Heart right ventricle (tissue), 16 donors: ENCODE data around the gene ANO4. TPM values are rescaled to one million over a fixed set of nuclear protein-coding genes. Genes with fewer than 3 reads are reported as not detected.

Experiments used
- ATAC-seq, 8 donors: fragments of 200-7000 bp; cut with Tn5 transposase; one replicate each; pipeline ENCODE4 v1.9.1; 2020; ENCODE audit warnings: mild to moderate bottlenecking in 8 of 8, moderate library complexity in 8 of 8, moderate number of reproducible peaks in 1 of 8
- DNase-seq, 2 donors: peaks; one replicate each; pipeline ENCODE4 v3.0.0-alpha.2; 2020
- H3K27ac ChIP-seq, 10 donors: fragments of 200-600 bp; sonication (generic) in 2 of 10; one replicate each; pipeline versions ENCODE4 v1.5.0 to v1.8.0; 2020 to 2022; ENCODE audit warnings: mild to moderate bottlenecking in 3 of 10
- H3K27me3 ChIP-seq, 7 donors: fragments of 200-600 bp; one replicate each; pipeline ENCODE4 v1.8.0; 2021 to 2022; ENCODE audit warnings: mild to moderate bottlenecking in 2 of 7
- H3K36me3 ChIP-seq, 9 donors: fragments of 200-600 bp; sonication (generic) in 1 of 9; one replicate each; pipeline versions ENCODE4 v1.5.0 to v1.8.0; 2020 to 2022; ENCODE audit warnings: mild to moderate bottlenecking in 2 of 9
- H3K4me1 ChIP-seq, 9 donors: fragments of 200-600 bp; sonication (generic) in 1 of 9; one replicate each; pipeline versions ENCODE4 v1.5.0 to v1.8.0; 2020 to 2022; ENCODE audit warnings: mild to moderate bottlenecking in 4 of 9
- H3K4me3 ChIP-seq, 10 donors: fragments of 200-600 bp; sonication (generic) in 2 of 10; one replicate each; pipeline versions ENCODE4 v1.5.0 to v1.8.0; 2020 to 2022; ENCODE audit warnings: mild to moderate bottlenecking in 7 of 10, moderate library complexity in 2 of 10
- H3K9me3 ChIP-seq, 11 donors: fragments of 200-600 bp in 10 of 11; sonication (generic) in 2 of 11; one replicate each; pipeline versions ENCODE4 v1.5.0 to v1.8.0; 2013 to 2022; ENCODE audit warnings: mild to moderate bottlenecking in 2 of 11, control low read depth in 1 of 11, moderate library complexity in 1 of 11
- WGBS, 2 donors: extraction: QIAGEN DNeasy Blood & Tissue Kit; methylation state at CpG; one replicate each; pipeline ENCODE4 v1.1.7; 2013; ENCODE audit warnings: inconsistent platforms in 1 of 2; 5-methylcytosine and 5-hydroxymethylcytosine counted together
- intact Hi-C, 10 donors: fragments of 100-400 bp; cut with DNase I; formaldehyde crosslinking; loops; one replicate each; pipeline versions ENCODE4 v1.11.1 to v1.14.2; 2022
- polyA plus RNA-seq, 2 donors: library from polyadenylated mRNA; stranded (reverse); fragments of 200-250 nt; gene quantifications; one replicate each; pipeline ENCODE4 v1.2.3, GENCODE V29; 2013
- total RNA-seq, 10 donors: library from RNA; stranded (reverse); fragmentation: NEBNext Ultra II Directional in 3 of 10; extraction: Animal tissue kit (Norgen Biotek cat#: 25700) in 3 of 10; gene quantifications; one replicate each; pipeline versions ENCODE4 v1.2.1 to v1.2.4, GENCODE V29; 2021 to 2023
- TF ChIP-seq, protein P1 (sequence below), 9 donors: fragments of 200-600 bp; sonication (generic) in 2 of 9; IDR thresholded peaks; one replicate each; pipeline versions ENCODE4 v1.5.0 to v1.8.0; 2021 to 2022; ENCODE audit warnings: antibody characterized with exemption in 9 of 9, mild to moderate bottlenecking in 5 of 9, moderate library complexity in 1 of 9
- donor health status: Arrhythmogenic right ventricular cardiomyopathy.
- donor health status: ischemic (EF 13 %, LVEDD 7.1; RV severe dilation, severe dysfunction).
- donor health status: healthy with polysubstance abuse.
- donor health status: DM: no; HTN: yes; CAD: no.
- donor health status: DM: no; HTN: no; CAD: no.
- donor health status: ischemic (EF 25% LVEDD 6.9; RV normal size, moderate dysfunction).
- donor health status: ischemic (EF 25% LVEDD 5.7; RV mildly dilated, moderate dysfunction).
- donor health status: healthy.
- donor health status: DM: yes; HTN: yes; CAD: no.
- donor health status: Ischemic cardiomyopathy.
- donor health status: ischemic (EF 35%, LVEDD 5.7; RV mildly dilated, moderate dysfunction).
- donor health status: nonischemic (EF 11% LVEDD 7.7; RV severe dilation, severe dysfunction).
- donor health status: DM: yes; HTN: yes; CAD: no.
- donor health status: PGD.
- donor health status: ischemic (EF 29% LVEDD 5.4; RV normal size, mild dysfunction).
- donor health status: nonischemic (EF 23%, LVEDD 6.1; RV moderate dilation, normal function).

The ANO4 gene
- total and polyA plus RNA-seq, 12 donors: 0.08 to 0.45 (median 0.19) TPM; not detected in 5

DNA sequence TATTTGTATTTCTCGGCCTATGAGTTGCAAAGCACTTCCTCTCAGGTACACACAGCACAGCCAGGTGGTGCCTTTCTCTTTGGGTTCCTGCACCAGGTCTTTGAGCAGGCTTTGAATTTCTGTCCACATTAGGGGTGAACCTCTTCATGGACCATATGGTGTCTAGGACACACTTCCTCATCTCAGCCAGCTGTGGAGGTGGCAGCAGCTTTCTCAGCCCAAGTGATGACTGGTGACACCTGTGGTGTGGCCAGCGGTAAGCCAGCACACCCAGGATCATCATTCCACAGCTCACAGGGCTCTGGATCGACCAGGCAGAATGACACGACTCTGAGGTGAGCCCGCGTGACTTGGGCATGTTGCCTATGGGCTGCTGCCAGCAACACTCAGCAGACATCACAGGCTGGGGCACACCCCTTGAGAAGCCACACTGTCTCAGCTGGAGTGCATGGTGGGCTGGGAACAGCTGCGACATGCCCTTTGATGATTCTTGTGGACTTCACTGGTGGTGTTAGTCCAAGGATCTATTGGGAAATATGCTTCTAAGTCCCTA, 378.7 kb downstream of the ANO4 start:
- DNase-seq: no peak
- 68 to 69% methylated on average over 7 of the region's 7 CpGs for WGBS, 2 donors
- Histone ChIP-seq H3K4me3 (no peak overlapping the region), H3K27me3 (no peaks in the 10 kb centered on the region), H3K9me3 (peaks cover 0 to 17% (median 0%) of the 10 kb centered on the region in 11 donors), H3K27ac (no peak overlapping the region), H3K36me3 (no peaks in the 10 kb centered on the region), H3K4me1 (no peaks in the 10 kb centered on the region)
- intact Hi-C loops: no loop called here
- ATAC-seq: no peak
- TF ChIP-seq, protein P1, sequence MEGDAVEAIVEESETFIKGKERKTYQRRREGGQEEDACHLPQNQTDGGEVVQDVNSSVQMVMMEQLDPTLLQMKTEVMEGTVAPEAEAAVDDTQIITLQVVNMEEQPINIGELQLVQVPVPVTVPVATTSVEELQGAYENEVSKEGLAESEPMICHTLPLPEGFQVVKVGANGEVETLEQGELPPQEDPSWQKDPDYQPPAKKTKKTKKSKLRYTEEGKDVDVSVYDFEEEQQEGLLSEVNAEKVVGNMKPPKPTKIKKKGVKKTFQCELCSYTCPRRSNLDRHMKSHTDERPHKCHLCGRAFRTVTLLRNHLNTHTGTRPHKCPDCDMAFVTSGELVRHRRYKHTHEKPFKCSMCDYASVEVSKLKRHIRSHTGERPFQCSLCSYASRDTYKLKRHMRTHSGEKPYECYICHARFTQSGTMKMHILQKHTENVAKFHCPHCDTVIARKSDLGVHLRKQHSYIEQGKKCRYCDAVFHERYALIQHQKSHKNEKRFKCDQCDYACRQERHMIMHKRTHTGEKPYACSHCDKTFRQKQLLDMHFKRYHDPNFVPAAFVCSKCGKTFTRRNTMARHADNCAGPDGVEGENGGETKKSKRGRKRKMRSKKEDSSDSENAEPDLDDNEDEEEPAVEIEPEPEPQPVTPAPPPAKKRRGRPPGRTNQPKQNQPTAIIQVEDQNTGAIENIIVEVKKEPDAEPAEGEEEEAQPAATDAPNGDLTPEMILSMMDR (IDR thresholded peaks at IDR 0.05): no peak

GRCh38 chr12:101174541-101174940, 380.0 kb downstream of the ANO4 start:
- TF ChIP-seq, protein P1 (IDR thresholded peaks at IDR 0.05): no peak
- Histone ChIP-seq H3K36me3 (no peaks in the 10 kb centered on the region), H3K27me3 (no peaks in the 10 kb centered on the region), H3K4me1 (no peaks in the 10 kb centered on the region), H3K4me3 (no peak overlapping the region), H3K9me3 (peaks cover 0 to 17% (median 0%) of the 10 kb centered on the region in 11 donors), H3K27ac (no peak overlapping the region)
- 57 to 92% methylated on average over 3 of the region's 3 CpGs for WGBS, 2 donors
- DNase-seq (no peak), ATAC-seq (no peak)
- intact Hi-C loops: no loop called here

Other genes with a start within 250 kb of the ANO4 start
- gene GAS2L3, start 221.1 kb upstream of the ANO4 start, total RNA-seq: 1 to 10 TPM; 1.3 to 5.6 (median 2.0) TPM
- gene GAS2L3, start 221.1 kb upstream of the ANO4 start, polyA plus RNA-seq: 1 to 10 TPM in 1 of 2 donors, under 1 TPM in 1; 0.43 to 1.5 TPM